HEK293 (cell line): ENCODE data around the gene PCSK6.

ENCODE experiments used
- CTCF ChIA-PET: fragments of 350-600 bp; formaldehyde crosslinking; extraction: SDS; loops from one replicate; lab custom pipeline; 2021; ENCODE audit warnings: antibody characterized with exemption; lab: Yijun Ruan, JAX
- POLR2A ChIA-PET: fragments of 300-600 bp; formaldehyde crosslinking; extraction: SDS; loops from one replicate; lab custom pipeline; 2020; ENCODE audit warnings: antibody characterized with exemption, inconsistent platforms; lab: Yijun Ruan, JAX
- H3K27ac ChIP-seq: fragments of 200-500 bp; sonication (Bioruptor generic); 2 replicates; pipeline ENCODE4 v1.5.1; 2014; ENCODE audit warnings: low read depth, low read length, control low read depth, inconsistent platforms; ENCODE audit errors: extremely low read depth
- H3K36me3 ChIP-seq, 2 experiments: fragments of 200-500 bp in 1 of 2; sonication (Bioruptor generic) in 1 of 2; 1 replicate in 1 of 2; 2 replicates in 1 of 2; pipeline ENCODE4 v1.5.1; 2014 to 2017; ENCODE audit warnings: inconsistent platforms in 2 of 2, low read length in 2 of 2; ENCODE audit not compliant: control insufficient read depth in 2 of 2, insufficient read depth in 1 of 2
- H3K4me1 ChIP-seq: fragments of 200-500 bp; sonication (Bioruptor generic); 2 replicates; pipeline ENCODE4 v1.5.1; 2014; ENCODE audit warnings: mild to moderate bottlenecking, low read length, inconsistent platforms; ENCODE audit not compliant: control insufficient read depth, insufficient read depth
- H3K4me3 ChIP-seq: 2 replicates; pipeline ENCODE4 v1.5.1; 2011; ENCODE audit warnings: low read depth, mild to moderate bottlenecking, control low read depth, low read length, moderate library complexity
- H3K9me3 ChIP-seq: fragments of 200-500 bp; sonication (Bioruptor generic); 2 replicates; pipeline ENCODE4 v1.5.1; 2014; ENCODE audit warnings: low read depth, low read length, inconsistent platforms; ENCODE audit not compliant: control insufficient read depth, insufficient read depth
- BCL11B ChIP-seq: fragments of 450-650 bp; formaldehyde crosslinking; IDR thresholded peaks from 2 replicates; pipeline ENCODE4 v1.5.1; 2016; ENCODE audit warnings: low read depth, missing biosample characterization, missing genetic modification characterization
- GLI2 ChIP-seq: fragments of 450-650 bp; formaldehyde crosslinking; IDR thresholded peaks from 2 replicates; pipeline ENCODE4; 2017; ENCODE audit warnings: missing biosample characterization, missing genetic modification characterization, low read depth, borderline replicate concordance
- MEIS1 ChIP-seq: sonication (generic); formaldehyde crosslinking; IDR thresholded peaks from 2 replicates; pipeline ENCODE4 v1.8.1; 2022; ENCODE audit warnings: missing genetic modification reagents, mild to moderate bottlenecking, borderline replicate concordance
- MYNN ChIP-seq: fragments of 450-650 bp; formaldehyde crosslinking; IDR thresholded peaks from 2 replicates; pipeline ENCODE4 v1.5.1; 2016; ENCODE audit warnings: missing biosample characterization, missing genetic modification characterization, borderline replicate concordance
- OVOL3 ChIP-seq: fragments of 450-650 bp; formaldehyde crosslinking; IDR thresholded peaks from 2 replicates; pipeline ENCODE4 v1.5.1; 2016; ENCODE audit warnings: missing biosample characterization, missing genetic modification characterization
- REPIN1 ChIP-seq: fragments of 450-650 bp; formaldehyde crosslinking; IDR thresholded peaks from 2 replicates; pipeline ENCODE4 v1.5.1; 2017; ENCODE audit warnings: missing biosample characterization, missing genetic modification characterization, low read depth
- TRIM28 ChIP-seq: IDR thresholded peaks from 2 replicates; pipeline ENCODE4 v1.6.1; 2011; ENCODE audit warnings: low read length, control low read depth, borderline replicate concordance
- YY1 ChIP-seq: fragments of 450-650 bp; formaldehyde crosslinking; IDR thresholded peaks from 2 replicates; pipeline ENCODE4 v1.5.1; 2018; ENCODE audit warnings: missing biosample characterization, missing genetic modification characterization
- ZBTB48 ChIP-seq: fragments of 450-650 bp; formaldehyde crosslinking; IDR thresholded peaks from 2 replicates; pipeline ENCODE4 v1.5.1; 2016; ENCODE audit warnings: missing biosample characterization, missing genetic modification characterization
- ZNF112 ChIP-seq: fragments of 450-650 bp; formaldehyde crosslinking; IDR thresholded peaks from 2 replicates; pipeline ENCODE4 v1.5.0; 2017; ENCODE audit warnings: missing biosample characterization, missing genetic modification characterization
- ZNF175 ChIP-seq: fragments of 450-650 bp; formaldehyde crosslinking; IDR thresholded peaks from 2 replicates; pipeline ENCODE4 v1.5.1; 2016; ENCODE audit warnings: missing biosample characterization, missing genetic modification characterization
- ZNF211 ChIP-seq: fragments of 450-650 bp; formaldehyde crosslinking; IDR thresholded peaks from 2 replicates; pipeline ENCODE4 v1.5.1; 2016; ENCODE audit warnings: low read depth, missing biosample characterization, missing genetic modification characterization
- ZNF221 ChIP-seq: fragments of 450-650 bp; formaldehyde crosslinking; IDR thresholded peaks from 2 replicates; pipeline ENCODE4 v1.5.1; 2017; ENCODE audit warnings: missing biosample characterization, missing genetic modification characterization, borderline replicate concordance
- ZNF266 ChIP-seq: fragments of 450-650 bp; formaldehyde crosslinking; IDR thresholded peaks from 2 replicates; pipeline ENCODE4 v1.5.1; 2016; ENCODE audit warnings: missing biosample characterization, missing genetic modification characterization, low read depth
- ZNF274 ChIP-seq, 2 experiments: fragments of 200-500 bp in 1 of 2; fragments of 450-650 bp in 1 of 2; sonication (Bioruptor generic) in 1 of 2; formaldehyde crosslinking in 1 of 2; IDR thresholded peaks; 2 replicates each; pipeline versions ENCODE4 v1.5.1 to v1.6.1; 2014 to 2016; ENCODE audit warnings: borderline replicate concordance in 1 of 2, inconsistent platforms in 1 of 2, low read length in 1 of 2, missing biosample characterization in 1 of 2, missing genetic modification characterization in 1 of 2
- ZNF394 ChIP-seq: fragments of 450-650 bp; formaldehyde crosslinking; IDR thresholded peaks from 2 replicates; pipeline ENCODE4 v1.5.1; 2016; ENCODE audit warnings: missing biosample characterization, missing genetic modification characterization, mild to moderate bottlenecking, moderate library complexity, borderline replicate concordance
- ZNF416 ChIP-seq: fragments of 450-650 bp; formaldehyde crosslinking; IDR thresholded peaks from 2 replicates; pipeline ENCODE4 v1.5.1; 2016; ENCODE audit warnings: missing biosample characterization, missing genetic modification characterization
- ZNF571 ChIP-seq: fragments of 450-650 bp; formaldehyde crosslinking; IDR thresholded peaks from 2 replicates; pipeline ENCODE4 v1.5.0; 2017; ENCODE audit warnings: missing biosample characterization, missing genetic modification characterization
- ZNF624 ChIP-seq: fragments of 450-650 bp; formaldehyde crosslinking; IDR thresholded peaks from 2 replicates; pipeline ENCODE4 v1.5.1; 2017; ENCODE audit warnings: missing biosample characterization, missing genetic modification characterization
- ZNF658 ChIP-seq: fragments of 450-650 bp; formaldehyde crosslinking; IDR thresholded peaks from 2 replicates; pipeline ENCODE4; 2016; ENCODE audit warnings: missing biosample characterization, missing genetic modification characterization
- ZNF768 ChIP-seq: fragments of 450-650 bp; formaldehyde crosslinking; IDR thresholded peaks from 2 replicates; pipeline ENCODE4 v1.5.1; 2018; ENCODE audit warnings: missing biosample characterization, mild to moderate bottlenecking, missing genetic modification characterization
- TF ChIP-seq, protein P1 (sequence below): fragments of 450-650 bp; formaldehyde crosslinking; IDR thresholded peaks from 2 replicates; pipeline ENCODE4; 2016; ENCODE audit warnings: missing biosample characterization, missing genetic modification characterization
- TF ChIP-seq, protein P2 (sequence below): fragments of 450-650 bp; formaldehyde crosslinking; IDR thresholded peaks from 2 replicates; pipeline ENCODE4 v1.5.1; 2016; ENCODE audit warnings: missing biosample characterization, missing genetic modification characterization
- TF ChIP-seq, protein P3 (sequence below): fragments of 450-650 bp; formaldehyde crosslinking; IDR thresholded peaks from 2 replicates; pipeline ENCODE4 v1.5.1; 2016; ENCODE audit warnings: missing biosample characterization, missing genetic modification characterization
- TF ChIP-seq, protein P4 (sequence below): fragments of 450-650 bp; formaldehyde crosslinking; IDR thresholded peaks from 2 replicates; pipeline ENCODE4 v1.5.1; 2016; ENCODE audit warnings: missing biosample characterization, missing genetic modification characterization
- TF ChIP-seq, protein P5 (sequence below): fragments of 450-650 bp; formaldehyde crosslinking; IDR thresholded peaks from 2 replicates; pipeline ENCODE4 v1.5.1; 2016; ENCODE audit warnings: missing biosample characterization, missing genetic modification characterization

PCSK6 gene

DNA sequence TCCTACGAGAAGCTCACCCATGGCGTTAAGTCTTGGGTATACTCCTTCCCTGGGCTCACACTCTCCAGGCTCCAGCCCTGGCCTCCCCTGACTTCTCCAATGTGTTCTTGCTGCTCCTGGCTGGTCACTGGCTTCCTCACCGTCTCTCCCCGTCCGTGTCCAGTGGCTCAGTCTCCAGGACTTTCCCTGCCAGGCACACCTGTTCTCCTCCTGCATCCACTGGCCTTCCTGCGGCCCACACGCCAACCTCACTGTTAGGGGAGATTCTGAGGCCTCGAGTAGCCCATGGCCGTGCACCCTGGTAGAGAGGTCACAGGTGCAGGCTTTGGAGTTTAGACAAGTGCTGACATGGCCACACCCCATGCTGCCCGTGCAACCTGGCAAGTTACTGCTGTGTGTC, 102.5 kb downstream of the PCSK6 start:
- H3K9me3 ChIP-seq, result no peaks in the 10 kb centered on the region
- POLR2A ChIA-PET, result no interaction called here
- TF ChIP-seq ZBTB48 (no peak), ZNF571 (tag by site-specific recombination) (no peak), ZNF175 (tag by site-specific recombination) (no peak)
- TF ChIP-seq, all 188 proteins: peak for 0
- Histone ChIP-seq H3K4me1 (no peaks in the 10 kb centered on the region), H3K4me3 (no peak overlapping the region), H3K36me3 (peaks cover 14 to 72% of the 10 kb centered on the region in 2 experiments), H3K27ac (no peak overlapping the region)
- CTCF ChIA-PET, result no interaction called here

DNA sequence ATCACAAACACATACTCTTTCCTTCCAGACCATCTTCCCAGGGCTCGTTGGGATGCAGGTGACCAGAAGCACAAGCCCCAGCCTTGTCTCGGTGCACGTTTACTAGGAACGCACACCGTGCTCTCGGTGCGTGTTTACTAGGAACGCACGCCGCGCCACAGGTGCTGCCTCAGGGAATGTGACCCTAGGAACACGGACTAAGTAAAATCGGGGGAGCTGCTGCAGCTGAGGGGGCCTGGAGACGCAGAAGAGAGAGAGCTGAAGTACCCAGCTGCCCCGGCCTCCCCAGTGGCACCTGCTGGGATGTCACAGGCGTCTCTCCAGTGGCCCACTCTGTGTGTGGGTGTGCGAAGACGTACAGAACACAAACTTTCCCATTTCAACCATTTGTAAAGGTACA, 103.5 kb downstream of the PCSK6 start:
- peaks cover 10 to 69% of the 10 kb centered on the region in 2 experiments for H3K36me3 ChIP-seq
- no peak for TF ChIP-seq ZNF394
- no peak for TF ChIP-seq ZNF416
- no peak for TF ChIP-seq ZNF768 (tag by site-specific recombination)
- TF ChIP-seq GLI2 (tag by site-specific recombination), result no peak
- TF ChIP-seq, protein P1, sequence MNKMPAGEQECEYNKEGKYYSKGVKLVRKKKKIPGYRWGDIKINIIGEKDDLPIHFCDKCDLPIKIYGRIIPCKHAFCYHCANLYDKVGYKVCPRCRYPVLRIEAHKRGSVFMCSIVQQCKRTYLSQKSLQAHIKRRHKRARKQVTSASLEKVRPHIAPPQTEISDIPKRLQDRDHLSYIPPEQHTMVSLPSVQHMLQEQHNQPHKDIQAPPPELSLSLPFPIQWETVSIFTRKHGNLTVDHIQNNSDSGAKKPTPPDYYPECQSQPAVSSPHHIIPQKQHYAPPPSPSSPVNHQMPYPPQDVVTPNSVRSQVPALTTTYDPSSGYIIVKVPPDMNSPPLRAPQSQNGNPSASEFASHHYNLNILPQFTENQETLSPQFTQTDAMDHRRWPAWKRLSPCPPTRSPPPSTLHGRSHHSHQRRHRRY (tag by site-specific recombination), result no peak
- no peak for TF ChIP-seq YY1 (tag by site-specific recombination)
- TF ChIP-seq ZNF571 (tag by site-specific recombination), result no peak
- TF ChIP-seq BCL11B (tag by site-specific recombination), result no peak
- TF ChIP-seq TRIM28, result no peak
- TF ChIP-seq, protein P2, sequence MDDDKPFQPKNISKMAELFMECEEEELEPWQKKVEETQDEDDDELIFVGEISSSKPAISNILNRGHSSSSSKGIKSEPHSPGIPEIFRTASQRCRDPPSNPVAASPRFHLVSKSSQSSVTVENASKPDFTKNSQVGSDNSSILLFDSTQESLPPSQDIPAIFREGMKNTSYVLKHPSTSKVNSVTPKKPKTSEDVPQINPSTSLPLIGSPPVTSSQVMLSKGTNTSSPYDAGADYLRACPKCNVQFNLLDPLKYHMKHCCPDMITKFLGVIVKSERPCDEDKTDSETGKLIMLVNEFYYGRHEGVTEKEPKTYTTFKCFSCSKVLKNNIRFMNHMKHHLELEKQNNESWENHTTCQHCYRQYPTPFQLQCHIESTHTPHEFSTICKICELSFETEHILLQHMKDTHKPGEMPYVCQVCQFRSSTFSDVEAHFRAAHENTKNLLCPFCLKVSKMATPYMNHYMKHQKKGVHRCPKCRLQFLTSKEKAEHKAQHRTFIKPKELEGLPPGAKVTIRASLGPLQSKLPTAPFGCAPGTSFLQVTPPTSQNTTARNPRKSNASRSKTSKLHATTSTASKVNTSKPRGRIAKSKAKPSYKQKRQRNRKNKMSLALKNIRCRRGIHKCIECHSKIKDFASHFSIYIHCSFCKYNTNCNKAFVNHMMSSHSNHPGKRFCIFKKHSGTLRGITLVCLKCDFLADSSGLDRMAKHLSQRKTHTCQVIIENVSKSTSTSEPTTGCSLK (tag by site-specific recombination), result no peak
- TF ChIP-seq, protein P3, sequence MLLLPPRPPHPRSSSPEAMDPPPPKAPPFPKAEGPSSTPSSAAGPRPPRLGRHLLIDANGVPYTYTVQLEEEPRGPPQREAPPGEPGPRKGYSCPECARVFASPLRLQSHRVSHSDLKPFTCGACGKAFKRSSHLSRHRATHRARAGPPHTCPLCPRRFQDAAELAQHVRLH (tag by site-specific recombination), result no peak
- TF ChIP-seq ZNF274 (IDR thresholded peaks at IDR 0.05; ENCODE audit: low read length), result no peak
- TF ChIP-seq ZNF274 (tag by site-specific recombination; IDR thresholded peaks at IDR 0.05; ENCODE audit: borderline replicate concordance), result no peak
- TF ChIP-seq MYNN (tag by site-specific recombination), result no peak
- no peak for TF ChIP-seq MEIS1 (CRISPR knock-in tag)
- no peak for TF ChIP-seq REPIN1 (tag by site-specific recombination)
- H3K4me3 ChIP-seq, result no peak overlapping the region
- POLR2A ChIA-PET, result no interaction called here
- no peak overlapping the region for H3K27ac ChIP-seq
- H3K9me3 ChIP-seq, result no peaks in the 10 kb centered on the region
- no peaks in the 10 kb centered on the region for H3K4me1 ChIP-seq
- CTCF ChIA-PET, result no interaction called here

DNA sequence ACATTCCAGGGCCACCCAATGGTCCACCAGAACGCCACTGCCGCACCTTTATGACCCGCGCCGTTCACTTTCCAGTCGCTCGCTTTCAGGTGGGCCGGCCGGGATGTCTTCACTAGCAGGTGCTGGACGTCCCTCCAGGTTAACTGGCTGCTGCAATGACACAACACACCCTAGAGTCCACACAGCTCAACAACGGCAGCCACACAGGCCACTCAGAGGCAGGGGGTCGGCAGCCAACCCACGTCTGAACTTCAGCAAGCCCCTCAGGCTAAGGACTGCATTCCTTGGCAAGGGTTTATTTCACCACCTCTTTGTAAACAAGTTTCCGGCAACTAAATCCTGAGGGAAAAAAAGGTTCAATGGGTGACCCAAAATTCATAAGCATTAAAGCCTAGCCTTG, 105.2 kb downstream of the PCSK6 start:
- peaks cover 9 to 63% of the 10 kb centered on the region in 2 experiments for H3K36me3 ChIP-seq
- no peak overlapping the region for H3K27ac ChIP-seq
- ChIA-PET CTCF (no interaction called here), POLR2A (no interaction called here)
- no peaks in the 10 kb centered on the region for H3K9me3 ChIP-seq
- no peak overlapping the region for H3K4me3 ChIP-seq
- H3K4me1 ChIP-seq, result no peaks in the 10 kb centered on the region
- no peak for TF ChIP-seq ZNF211
- no peak for TF ChIP-seq ZNF658
- TF ChIP-seq, protein P4, sequence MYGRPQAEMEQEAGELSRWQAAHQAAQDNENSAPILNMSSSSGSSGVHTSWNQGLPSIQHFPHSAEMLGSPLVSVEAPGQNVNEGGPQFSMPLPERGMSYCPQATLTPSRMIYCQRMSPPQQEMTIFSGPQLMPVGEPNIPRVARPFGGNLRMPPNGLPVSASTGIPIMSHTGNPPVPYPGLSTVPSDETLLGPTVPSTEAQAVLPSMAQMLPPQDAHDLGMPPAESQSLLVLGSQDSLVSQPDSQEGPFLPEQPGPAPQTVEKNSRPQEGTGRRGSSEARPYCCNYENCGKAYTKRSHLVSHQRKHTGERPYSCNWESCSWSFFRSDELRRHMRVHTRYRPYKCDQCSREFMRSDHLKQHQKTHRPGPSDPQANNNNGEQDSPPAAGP (tag by site-specific recombination), result no peak
- TF ChIP-seq OVOL3, result no peak
- no peak for TF ChIP-seq ZNF624 (tag by site-specific recombination)
- TF ChIP-seq ZNF221 (tag by site-specific recombination), result no peak
- TF ChIP-seq, protein P5, sequence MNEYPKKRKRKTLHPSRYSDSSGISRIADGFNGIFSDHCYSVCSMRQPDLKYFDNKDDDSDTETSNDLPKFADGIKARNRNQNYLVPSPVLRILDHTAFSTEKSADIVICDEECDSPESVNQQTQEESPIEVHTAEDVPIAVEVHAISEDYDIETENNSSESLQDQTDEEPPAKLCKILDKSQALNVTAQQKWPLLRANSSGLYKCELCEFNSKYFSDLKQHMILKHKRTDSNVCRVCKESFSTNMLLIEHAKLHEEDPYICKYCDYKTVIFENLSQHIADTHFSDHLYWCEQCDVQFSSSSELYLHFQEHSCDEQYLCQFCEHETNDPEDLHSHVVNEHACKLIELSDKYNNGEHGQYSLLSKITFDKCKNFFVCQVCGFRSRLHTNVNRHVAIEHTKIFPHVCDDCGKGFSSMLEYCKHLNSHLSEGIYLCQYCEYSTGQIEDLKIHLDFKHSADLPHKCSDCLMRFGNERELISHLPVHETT (tag by site-specific recombination), result no peak
- no peak for TF ChIP-seq ZNF112
- TF ChIP-seq ZNF266 (tag by site-specific recombination), result no peak
